AG04449 (cell line): ENCODE data around the gene SAP25.

Experiments
- CTCF ChIA-PET: fragments of 350-600 bp; formaldehyde crosslinking; extraction: SDS; loops from one replicate; lab custom pipeline; 2021; ENCODE audit warnings: antibody characterized with exemption; lab: Yijun Ruan, JAX
- POLR2A ChIA-PET: fragments of 400-600, 350-600 bp; formaldehyde crosslinking; extraction: SDS; loops from one replicate; lab custom pipeline; 2020; ENCODE audit warnings: antibody characterized with exemption, inconsistent platforms; lab: Yijun Ruan, JAX
- DNase-seq: peaks from one replicate; pipeline ENCODE4 v3.0.0-alpha.2; 2010; ENCODE audit warnings: low read depth, low spot score
- H3K4me3 ChIP-seq: 2 replicates; pipeline ENCODE4 v1.5.1; 2011; ENCODE audit warnings: low read depth, mild to moderate bottlenecking, control low read depth, low read length
- TF ChIP-seq, protein P1 (sequence below): IDR thresholded peaks from one replicate; pipeline ENCODE4 v1.5.1; 2011; ENCODE audit warnings: mild to moderate bottlenecking, moderate library complexity, low read length, control low read depth, inconsistent platforms; ENCODE audit not compliant: insufficient read depth; ENCODE audit errors: missing control alignments

SAP25 gene

DNA sequence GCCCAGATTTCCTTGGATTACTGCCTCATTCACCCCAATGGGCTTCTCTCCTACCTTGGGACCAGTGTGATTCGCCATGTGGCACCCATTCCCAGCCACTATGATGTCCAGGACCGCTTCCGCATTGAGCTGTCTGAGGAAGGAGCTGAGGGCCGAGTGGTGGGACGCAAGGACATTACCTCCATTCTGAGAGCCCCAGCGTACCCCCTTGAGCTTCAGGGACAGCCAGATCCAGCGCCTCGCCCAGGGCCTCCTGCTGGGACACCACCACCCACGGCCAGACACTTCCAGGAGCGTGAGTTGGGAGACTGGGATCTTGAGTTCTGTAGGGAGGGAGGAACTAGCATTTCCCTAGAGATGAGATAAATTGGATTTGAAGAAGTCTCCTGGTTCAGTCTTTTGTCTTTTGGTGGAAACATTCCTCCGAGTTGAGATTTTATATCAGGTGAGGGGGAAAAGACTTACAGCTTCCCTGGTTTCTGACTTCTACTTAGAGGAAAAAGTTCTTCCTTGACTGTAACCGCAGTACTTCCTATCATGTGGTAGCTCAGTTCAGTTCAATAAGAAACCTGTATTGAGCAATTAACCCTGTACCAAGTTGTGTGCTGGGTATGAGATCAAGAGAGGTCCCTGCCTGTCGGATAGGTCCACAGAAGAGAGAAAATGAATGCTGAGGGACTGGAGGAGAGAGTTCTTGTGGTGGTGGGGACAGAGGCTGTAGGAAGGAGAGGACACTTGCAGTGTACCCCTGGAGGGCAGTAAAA is 39.9 kb upstream of the SAP25 start:
- TF ChIP-seq, protein P1, sequence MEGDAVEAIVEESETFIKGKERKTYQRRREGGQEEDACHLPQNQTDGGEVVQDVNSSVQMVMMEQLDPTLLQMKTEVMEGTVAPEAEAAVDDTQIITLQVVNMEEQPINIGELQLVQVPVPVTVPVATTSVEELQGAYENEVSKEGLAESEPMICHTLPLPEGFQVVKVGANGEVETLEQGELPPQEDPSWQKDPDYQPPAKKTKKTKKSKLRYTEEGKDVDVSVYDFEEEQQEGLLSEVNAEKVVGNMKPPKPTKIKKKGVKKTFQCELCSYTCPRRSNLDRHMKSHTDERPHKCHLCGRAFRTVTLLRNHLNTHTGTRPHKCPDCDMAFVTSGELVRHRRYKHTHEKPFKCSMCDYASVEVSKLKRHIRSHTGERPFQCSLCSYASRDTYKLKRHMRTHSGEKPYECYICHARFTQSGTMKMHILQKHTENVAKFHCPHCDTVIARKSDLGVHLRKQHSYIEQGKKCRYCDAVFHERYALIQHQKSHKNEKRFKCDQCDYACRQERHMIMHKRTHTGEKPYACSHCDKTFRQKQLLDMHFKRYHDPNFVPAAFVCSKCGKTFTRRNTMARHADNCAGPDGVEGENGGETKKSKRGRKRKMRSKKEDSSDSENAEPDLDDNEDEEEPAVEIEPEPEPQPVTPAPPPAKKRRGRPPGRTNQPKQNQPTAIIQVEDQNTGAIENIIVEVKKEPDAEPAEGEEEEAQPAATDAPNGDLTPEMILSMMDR, result no peak
- POLR2A ChIA-PET, result interaction anchor here (1.1 to 1.3 kb wide), 2 partner anchors 60 to 185 kb away, joined by 4 read pairs; partner anchors contain the start of genes GNB2 and ZCWPW1
- peak overlapping the region; percentile 68 for H3K4me3 ChIP-seq
- DNase-seq, result no peak
- CTCF ChIA-PET, result interaction anchor here (0.9 to 5.1 kb wide), 11 partner anchors 9 to 238 kb away, joined by 3 to 25 read pairs (median 6); partner anchors contain the start of genes FBXO24, LRCH4, NYAP1 and PCOLCE

GRCh38 chr7:100612730-100613390 is 39.2 kb upstream of the SAP25 start:
- ChIA-PET CTCF (interaction anchor here (0.7 to 5.1 kb wide), 12 partner anchors 10 to 239 kb away, joined by 3 to 25 read pairs (median 6); partner anchors contain the start of genes FBXO24, LRCH4, NYAP1 and PCOLCE), POLR2A (interaction anchor here (0.6 to 1.3 kb wide), 9 partner anchors 9 to 262 kb away, joined by 3 to 10 read pairs (median 3); partner anchors contain the start of genes GNB2, PCOLCE, SRRT and ZCWPW1)
- TF ChIP-seq, protein P1, result no peak
- no peak for DNase-seq
- peak overlapping the region; percentile 68 for H3K4me3 ChIP-seq

DNA sequence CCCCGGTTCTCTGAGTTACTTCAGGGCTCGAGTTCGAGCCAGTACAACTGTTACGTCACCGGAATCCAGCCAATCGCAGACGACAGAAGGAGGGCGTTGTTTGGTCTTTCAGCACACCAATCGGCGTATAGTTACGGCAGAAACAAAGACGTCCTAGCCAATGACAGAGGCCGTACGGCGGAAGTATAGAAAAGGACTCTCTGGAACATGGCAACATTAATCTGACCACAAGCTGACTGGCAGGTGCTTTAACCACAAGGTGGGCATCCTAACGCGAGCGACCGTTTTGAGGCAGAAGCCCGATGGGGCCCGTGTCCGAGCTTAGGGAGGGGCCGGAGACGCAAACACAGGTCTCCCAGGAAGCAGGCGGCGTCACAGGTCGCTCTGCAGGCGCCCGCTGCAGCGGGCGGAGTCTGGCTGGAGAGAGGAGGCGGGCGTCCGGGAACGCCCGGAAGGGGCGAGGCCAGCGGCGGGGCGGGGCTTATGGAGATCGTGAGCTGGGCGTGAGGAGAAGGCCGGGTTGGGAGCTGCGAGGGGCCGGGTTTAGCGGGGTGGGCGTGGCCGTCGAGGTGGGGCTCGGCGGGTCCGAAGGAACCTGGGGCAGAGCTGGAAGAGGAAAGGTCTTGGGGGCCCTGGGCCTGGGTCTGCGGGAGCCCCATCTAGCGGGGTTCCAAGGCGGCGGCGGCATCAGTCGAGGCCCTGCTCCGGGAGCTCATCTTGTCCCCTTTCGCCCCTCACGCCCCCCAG is 38.5 kb upstream of the SAP25 start, which contains the start of gene MOSPD3:
Gene MOSPD3, plus strand, starts transcription at position 558 of the 747 bp plus-strand sequence. CDS start 252 bp downstream, outside the sequence.
- POLR2A ChIA-PET, result interaction anchor here (0.6 to 1.3 kb wide), 8 partner anchors 9 to 263 kb away, joined by 3 to 10 read pairs (median 3); partner anchors contain the start of genes PCOLCE, SRRT and ZCWPW1
- peak; percentile 94 for DNase-seq
- CTCF ChIA-PET, result interaction anchor here (0.7 to 5.1 kb wide), 10 partner anchors 9 to 239 kb away, joined by 3 to 25 read pairs (median 8); partner anchors contain the start of genes FBXO24, LRCH4, PCOLCE and POP7
- H3K4me3 ChIP-seq, result peak within 1 kb of the TSS; percentile 68
- TF ChIP-seq, protein P1, result no peak

GRCh38 chr7:100609958-100610357 is 36.3 kb upstream of the SAP25 start:
- TF ChIP-seq, protein P1, result no peak
- H3K4me3 ChIP-seq, result no peak overlapping the region
- no peak for DNase-seq
- ChIA-PET POLR2A (no interaction called here), CTCF (no interaction called here)

GRCh38 chr7:100607111-100607510 is 33.4 kb upstream of the SAP25 start:
- H3K4me3 ChIP-seq, result no peak overlapping the region
- no peak for DNase-seq
- ChIA-PET POLR2A (interaction anchor here (0.6 kb wide), 2 partner anchors 69 to 515 kb away, joined by 3 to 4 read pairs; no protein-coding TSS in a partner anchor), CTCF (interaction anchor here (5.5 kb wide), 1 partner anchor 84 kb away, joined by 33 read pairs; no protein-coding TSS in a partner anchor)
- TF ChIP-seq, protein P1, result no peak
